Inflammatory macrophage treated with lipopolysaccharide for 1 hour (primary cell): ENCODE results near the gene TRABD2B.

Experiments
- DNase-seq, 2 donors: peaks; one replicate each; pipeline ENCODE4 v3.0.0-alpha.2; 2020 to 2022

Gene TRABD2B

DNA sequence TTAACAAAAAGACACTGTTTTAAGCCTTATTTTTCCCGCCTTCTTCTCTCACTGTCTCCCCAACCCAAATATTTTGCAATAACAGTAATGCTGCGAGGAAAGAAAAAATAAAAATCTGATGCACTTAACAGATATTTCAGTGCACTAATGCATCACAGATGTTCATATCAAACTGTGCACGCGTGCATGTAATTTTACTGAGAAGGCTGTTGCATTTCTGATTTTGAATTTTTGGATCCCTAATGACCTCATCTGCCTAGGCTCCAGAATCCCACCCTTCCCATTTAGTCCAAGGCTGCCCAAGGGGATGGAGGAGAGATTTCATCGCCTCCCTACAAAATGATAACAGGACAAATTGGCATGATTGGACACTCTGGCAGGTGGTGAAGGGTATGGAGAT, 5.5 kb downstream of the TRABD2B start:
- DNase-seq: no peak

DNA sequence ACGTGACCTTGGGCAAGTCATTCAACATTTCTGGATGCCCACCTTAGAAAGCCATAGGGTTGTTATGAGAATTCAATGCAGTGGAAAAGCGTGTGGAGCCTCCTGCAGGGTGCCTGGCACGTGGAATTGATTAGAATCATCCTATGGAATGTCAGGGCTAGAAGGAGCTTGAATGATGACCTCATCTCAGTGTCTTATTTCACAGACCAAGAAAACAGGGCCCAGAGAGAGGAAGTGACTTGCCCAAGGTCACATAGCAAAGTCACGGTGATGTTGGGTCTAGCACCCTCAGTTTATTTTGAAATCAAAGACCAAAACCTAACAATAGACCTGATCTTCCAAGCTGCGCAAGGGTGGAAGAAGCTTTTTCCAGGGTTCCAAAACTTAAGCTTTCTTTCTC, 6.0 kb downstream of the TRABD2B start:
- no peak for DNase-seq

DNA sequence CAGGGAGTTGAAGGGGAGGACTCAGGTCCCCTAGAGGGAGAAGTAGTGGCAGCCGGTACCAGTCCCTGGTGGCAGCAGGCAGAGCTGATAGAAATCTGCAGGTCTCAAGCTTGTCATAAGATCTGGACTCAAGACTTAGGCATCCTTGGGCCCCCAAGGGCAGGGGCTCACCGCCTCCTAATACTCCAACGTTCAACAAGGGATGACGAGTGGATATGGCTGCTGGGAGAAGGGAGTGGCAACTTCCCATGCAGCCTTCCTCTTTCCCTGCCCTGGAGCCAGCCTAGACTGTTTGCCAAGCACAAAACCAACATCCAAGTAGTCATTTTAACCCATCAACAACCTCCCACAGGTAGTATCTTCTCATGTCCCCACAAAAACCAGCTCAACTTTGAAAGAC, 6.9 kb downstream of the TRABD2B start:
- no peak for DNase-seq

DNA sequence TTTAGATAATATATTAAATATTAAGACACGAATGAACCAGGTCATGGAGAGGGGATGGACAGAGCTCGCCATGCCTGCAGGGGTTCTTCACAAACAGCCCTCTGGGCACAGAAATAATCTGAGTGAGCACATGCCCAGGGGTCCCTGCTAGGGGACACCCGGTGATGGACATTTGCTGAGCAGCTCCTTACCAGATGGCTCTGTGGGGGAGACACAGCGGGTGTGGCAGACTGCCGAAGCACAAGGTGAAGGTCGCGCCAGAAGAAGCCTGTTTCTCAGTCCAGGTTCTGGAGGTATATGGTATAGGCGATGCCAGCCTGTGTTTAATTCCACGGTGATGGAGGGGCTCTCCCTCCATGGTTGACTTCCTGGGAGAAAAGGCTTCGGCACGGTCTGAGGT, 9.6 kb downstream of the TRABD2B start:
- no peak for DNase-seq

DNA sequence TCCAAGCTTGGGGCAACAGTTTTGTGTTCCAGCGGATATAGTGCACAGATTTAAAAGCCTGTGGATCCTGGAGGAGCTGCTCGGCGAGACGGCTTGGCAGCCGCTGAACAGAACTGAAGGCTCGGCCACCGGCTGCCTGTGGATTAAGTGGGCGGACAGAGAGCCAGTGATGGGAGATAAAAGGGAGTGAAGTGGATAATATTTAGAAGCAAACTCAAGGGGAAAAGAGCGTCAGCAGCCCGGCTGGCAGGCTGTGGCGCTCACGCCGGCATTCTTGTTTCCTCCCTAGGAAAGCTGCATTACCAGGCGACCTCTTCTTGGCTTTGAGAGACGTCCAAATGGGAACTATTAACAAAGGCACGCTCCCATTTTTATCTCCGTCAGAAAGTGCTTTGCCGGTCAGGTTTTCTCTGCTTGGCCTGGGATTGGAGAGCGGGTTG, 10.4 kb downstream of the TRABD2B start:
- DNase-seq: no peak

DNA sequence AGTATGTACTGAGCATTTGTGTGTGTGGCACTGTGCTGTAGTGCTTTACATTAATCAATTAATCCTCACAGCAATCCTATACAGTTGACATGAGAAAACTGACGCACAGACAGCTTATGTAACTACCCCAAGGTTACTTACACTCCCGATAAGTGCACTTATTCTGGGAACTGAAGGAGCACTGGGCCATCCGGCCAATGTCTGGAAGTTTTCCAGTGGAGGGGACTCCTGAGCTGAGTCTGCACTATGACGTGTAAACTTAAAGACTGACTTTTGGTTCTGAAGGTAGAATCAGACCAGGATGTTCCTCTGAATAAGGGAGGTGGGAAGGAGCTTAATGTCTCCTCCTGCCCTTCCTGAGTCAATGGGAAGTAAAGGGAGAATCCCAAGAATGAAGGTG, 12.2 kb downstream of the TRABD2B start:
- DNase-seq: no peak

DNA sequence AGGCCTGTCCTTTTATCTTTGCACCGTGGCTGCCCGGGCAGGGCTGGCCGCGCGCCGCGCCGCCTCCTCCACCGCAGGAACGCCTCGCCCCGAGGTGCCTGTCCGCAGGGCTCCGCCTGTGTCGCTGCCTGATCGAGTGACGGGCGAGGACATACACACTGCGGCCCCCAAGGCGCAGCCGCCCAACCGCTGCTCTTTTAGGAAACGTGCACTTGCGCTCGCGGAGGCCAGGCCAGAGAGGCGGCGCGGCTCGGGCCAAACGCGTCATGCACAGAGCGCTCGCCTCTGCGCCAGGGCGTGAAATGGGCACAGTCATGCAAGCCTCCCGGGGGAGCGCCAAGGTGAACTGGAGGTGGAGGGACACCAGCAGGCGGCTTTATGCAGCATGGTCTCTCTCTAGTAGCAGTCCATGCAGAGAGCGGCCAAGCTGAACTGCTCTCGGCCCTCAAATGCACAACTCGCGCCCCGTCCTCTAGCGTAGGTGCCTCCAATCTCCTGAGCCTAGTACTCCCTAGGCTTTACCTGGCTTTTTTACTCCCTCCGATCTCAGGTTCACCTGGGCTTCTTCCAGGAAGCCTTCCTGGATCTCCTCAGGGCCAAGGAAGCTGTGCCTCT, 12.9 kb downstream of the TRABD2B start:
- DNase-seq: no peak

DNA sequence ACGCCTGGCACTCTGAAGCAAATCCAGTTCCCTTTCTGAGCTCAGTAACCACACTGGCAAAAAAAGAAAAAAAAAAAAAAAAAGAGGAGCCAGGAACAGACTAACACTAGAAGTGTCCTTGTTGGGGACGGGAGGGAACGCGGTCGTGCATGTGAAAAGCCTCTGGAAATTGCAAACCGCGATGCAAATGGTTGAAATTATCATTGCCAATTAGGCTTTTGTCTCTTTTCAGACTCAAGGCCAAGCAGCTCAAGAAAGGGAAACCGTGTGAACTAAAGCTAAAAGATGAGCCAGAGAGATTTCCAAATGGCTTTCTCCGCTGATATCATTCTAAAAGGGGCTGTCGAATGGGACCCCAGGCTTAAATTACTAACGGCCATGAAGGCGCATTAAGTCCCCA, 13.5 kb downstream of the TRABD2B start:
- no peak for DNase-seq

DNA sequence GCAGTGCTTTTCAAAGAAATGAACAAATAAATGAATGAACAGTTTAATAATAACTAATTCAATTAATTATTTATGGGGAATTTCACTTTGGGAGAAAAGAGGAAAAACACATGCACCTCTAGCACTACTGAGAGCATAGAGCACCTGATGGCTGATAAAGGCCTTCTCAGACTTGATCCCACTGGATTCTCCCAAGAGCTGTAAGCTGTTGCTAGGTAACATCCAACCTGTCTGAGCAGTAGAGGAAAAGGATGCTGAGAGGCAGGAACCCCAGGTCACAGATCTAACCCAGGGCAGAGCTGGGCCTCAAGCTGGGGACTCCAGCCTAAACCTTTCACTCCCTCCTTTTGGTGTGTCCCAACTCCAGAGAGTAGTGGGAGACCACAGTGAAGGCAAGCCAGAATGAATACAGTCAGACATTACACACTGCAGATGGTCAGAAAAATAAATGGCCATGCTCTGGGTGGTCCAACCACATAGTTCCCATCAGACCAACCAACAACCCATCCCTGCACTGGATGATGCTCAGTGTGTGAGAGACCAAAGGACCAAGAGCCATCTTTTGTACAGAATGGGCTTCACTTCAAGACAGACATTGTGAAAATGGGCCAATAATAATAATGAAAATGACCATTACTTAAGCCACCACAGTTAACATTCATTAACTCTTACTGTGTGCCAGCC, 15.4 kb downstream of the TRABD2B start:
- no peak for DNase-seq

DNA sequence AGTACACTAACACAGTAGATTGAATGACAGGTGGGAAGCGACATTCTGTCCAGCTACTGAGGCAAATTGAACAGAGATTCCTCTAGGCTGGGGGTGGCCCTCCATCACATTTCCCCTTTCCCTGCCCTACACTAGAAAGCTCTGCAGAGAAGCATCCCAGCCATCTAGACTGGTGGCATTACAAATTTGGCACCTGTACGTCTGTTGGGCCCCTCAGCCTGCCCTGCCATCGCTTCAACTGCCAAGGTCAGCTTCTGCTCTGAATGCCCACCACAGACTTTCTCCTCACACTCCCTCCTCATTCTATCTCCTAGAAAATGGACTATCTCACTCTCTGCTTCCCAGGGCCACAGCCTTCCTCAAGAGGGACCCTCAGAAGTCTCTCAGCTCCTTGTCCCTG, 16.7 kb downstream of the TRABD2B start:
- no peak for DNase-seq

DNA sequence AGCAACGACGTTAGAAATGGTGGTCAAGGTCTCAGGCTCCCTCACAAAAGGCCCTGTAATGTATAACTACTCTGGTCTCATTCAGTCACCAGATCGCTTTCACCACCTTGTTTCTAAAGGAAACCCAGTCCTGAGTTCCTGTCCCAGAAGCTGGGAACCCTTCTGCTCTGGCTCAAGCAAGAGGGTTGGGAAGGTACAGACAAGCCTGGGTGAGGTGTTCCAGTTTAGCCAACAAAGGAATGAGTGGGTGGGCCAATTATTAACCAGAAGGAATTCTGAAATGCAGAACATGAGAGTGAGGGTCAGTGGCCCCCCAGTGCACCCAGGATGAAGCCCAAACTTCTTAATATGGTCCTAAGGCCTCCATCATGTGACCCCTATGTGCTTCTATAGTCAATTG, 17.5 kb downstream of the TRABD2B start:
- no peak for DNase-seq

DNA sequence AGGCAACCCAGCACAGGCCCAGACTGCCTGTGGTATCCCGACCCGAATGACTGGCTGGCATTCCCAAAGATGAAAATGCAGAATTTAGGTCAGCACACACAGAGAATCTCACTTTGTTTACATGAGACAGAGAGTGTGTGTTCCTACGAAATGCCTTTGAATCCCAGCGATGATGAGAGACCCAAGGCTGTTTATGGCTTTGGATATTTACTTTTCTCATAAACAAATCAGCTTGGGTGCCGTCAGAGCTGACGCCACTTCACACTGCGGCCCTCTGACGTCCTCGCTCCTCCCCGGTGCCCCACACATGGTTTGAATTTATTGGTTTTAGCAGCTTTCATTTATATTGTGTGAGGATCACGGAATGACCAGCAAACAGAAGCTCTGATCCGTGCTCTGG, 18.7 kb downstream of the TRABD2B start:
- no peak for DNase-seq

DNA sequence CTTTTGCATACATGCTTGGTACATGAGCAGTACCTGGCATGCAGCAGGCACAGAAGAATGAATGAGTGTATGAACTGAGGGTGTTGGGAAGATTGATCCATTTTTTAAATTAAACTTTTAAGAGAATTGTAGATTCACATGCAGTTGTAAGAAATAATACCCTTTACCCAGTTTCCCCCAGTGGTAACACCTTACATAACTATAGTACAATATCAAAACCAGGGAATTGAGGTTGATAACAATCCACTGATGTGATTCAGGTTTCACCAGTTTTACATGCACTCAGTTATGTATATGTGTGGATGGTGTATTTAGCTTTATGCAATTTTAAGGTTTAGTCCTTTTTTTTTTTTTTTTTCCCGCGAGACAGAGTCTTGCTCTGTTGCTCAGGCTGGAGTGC, 20.5 kb downstream of the TRABD2B start:
- no peak for DNase-seq

DNA sequence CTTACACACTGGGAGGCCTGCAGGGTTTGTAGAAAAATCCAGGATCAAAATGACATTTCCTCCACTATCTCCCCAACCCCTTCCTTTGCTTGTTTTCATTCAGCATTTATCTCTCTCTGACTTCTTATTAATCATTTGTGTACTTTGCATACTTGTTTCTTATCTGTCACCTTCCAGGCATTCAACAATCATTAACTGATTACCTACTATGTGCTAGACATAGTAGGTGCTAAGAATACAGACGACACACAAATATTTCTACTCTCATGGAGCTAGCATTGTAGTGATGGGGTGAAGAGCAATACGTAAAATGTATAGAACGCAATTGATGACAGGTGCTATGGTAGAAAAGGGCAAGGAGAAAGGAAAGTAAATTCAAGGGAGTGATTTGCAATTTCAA, 20.9 kb downstream of the TRABD2B start:
- no peak for DNase-seq

DNA sequence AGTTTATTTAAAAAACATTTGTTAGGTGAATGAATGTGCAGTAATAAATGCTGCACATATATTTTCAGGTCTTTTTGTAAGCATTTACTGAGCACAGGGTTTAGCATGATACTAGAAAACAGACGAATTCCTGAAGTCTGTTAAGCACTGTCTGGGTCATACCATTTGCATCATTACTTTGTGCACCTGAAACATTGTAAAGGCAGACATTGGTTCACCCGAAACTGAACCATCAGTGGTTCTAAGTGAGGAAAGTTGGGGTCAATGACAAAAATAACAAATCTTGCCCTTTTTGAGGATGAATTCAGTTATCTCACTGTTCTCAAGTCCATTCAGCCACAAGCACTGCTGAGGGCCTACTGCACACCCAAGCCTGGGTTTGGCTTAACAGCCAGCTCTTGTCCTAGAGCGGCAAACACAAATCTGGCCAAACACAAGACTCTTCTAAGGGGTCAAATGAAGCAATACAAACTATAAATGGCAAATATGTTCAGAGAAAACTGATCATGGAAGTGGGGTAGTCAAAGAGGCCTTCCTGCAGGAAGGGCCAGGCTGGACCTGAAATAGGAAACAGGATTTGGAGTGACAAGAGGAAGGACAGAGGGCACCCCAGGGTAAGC, 21.8 kb downstream of the TRABD2B start:
- DNase-seq: no peak

DNA sequence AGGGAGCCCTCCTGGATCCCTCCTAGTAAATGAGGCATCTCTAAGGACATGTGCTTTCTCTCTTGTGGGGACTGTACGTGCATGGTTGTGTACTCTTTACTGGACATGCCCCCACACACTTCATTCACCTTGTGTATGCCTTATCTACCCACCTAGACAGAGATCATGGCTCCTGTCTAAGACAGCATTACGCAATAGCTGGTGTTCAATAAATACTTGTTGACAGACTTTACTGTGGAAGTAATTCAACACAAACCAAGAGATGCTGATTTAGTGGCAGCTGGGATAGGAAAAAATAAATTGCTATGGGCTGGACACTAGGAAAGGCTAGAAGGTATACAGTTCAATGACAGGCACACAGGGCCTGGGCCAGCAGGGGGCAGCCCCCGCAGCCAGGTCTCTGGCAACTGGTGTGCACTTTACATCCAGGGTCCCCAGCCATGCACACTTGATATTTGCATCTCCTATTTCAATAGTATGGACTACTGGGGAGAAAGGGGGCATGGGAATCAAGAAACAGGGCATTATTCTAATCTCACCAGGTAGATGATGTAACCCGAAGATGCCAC, 24.2 kb downstream of the TRABD2B start:
- no peak for DNase-seq

DNA sequence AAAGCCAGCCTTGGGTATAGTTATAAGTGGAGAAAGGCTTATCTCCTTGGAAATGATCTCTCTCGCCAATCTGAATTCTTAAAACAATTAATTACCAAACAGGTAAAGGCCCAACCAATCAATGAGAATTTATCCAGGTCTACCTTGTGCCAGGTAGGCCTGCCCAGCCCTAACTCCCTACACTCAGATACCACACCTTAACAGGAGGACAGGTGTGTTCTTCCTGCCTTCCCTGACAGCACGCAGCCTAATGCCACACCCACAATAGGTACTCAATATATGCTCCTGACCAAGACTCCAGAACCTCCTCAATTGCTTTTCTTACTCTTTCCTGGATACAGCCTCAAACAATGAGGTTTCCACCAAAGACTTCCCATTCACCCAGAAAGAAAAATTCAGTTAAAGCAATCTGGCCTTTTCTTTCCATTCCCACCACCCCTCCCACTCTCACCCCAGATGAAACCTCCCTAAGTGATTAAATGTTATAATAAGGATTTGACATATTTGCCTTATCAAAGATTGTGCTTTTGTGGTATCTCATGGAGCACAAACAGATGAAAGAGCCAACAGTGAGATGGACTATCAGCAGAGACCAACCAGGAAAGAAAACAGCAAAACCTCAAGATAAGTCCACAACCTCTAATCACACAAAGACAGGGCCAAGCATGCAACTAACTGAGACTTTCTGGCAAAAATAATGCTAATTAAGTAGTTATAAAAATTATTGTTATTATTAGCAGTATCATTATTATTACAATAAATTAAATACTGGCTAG, 25.6 kb downstream of the TRABD2B start:
- no peak for DNase-seq

DNA sequence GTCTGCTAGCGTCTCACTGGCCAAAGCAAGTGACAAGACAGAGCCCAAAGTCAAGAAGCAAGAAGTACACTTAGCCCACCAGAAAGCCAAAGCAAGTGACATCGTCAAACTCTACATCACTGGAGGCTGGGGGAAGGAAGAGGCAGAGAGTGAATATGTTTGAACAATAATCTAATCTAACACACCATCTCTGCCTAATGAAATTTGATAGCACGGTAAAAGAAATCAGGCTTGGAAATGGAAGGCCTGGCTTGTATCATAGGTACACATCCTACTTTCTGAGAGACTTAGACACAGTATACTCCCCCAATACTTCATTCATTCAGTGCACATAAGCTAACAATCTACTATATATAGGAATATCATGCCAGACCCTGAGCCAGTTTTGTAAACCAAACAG, 26.3 kb downstream of the TRABD2B start:
- DNase-seq: no peak

DNA sequence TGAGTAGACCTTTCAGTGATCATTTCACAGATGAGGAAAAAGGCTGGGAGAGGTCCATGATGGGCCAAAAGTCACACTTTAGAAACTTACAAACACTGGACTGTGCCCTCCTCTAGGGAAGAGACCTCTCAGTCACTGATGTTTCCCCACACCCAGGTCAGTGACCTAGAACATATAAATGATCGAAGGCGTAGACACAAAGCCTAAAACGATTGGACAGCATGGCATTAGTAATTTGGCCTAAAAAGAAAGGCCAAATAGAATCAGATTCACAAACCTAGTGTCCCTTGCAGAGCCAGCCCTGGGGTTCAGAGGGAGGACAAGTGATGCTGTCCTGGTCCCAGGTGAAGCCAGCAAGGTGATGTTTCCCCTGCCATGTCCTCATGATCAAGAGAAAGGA, 27.7 kb downstream of the TRABD2B start:
- DNase-seq: no peak

DNA sequence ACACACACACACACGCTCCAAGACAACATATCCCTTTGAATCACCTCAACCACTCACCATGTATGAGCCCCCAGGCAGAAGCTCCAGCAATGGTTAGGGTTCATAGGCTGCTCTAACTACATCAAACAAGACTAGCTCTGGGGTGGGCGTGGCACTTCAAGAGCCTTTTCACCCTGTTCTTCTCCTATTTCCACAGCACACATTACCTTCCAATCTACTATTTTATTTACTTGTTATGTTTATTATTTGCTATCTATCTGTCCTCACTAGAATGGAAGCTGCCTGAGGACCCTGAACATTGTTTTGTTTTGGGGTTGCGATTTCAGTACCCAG, 28.7 kb downstream of the TRABD2B start:
- no peak for DNase-seq

DNA sequence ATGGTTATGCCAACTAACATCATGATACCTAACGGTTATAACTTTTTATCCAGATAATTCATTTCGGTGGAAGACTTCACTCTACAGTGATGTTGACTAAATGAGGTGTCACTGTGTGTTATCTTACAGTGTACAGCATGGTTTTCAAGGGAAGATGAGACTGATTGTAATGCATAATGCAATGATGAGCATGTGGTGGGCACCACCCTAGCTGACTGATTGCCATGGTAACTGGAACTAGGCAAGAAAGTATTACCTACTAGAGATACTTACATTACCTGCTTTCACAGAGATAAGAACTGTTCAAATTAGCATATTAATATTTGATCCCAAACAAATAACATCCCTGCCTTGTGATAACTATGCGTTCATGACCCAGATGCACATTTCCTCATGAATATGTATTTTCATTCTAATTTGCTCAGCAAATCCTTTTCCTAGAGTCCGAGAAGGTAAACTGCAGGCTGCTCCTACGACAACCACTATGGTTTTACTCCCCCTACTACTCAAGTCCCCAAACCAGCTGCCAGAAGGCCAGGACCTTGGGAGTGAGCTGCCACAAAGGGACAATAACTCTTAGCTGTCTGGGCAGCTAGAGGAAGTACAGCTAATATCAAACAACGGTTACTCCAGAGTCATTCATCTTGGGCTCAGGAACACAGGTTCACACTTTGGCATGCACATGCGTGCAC, 29.2 kb downstream of the TRABD2B start:
- no peak for DNase-seq

DNA sequence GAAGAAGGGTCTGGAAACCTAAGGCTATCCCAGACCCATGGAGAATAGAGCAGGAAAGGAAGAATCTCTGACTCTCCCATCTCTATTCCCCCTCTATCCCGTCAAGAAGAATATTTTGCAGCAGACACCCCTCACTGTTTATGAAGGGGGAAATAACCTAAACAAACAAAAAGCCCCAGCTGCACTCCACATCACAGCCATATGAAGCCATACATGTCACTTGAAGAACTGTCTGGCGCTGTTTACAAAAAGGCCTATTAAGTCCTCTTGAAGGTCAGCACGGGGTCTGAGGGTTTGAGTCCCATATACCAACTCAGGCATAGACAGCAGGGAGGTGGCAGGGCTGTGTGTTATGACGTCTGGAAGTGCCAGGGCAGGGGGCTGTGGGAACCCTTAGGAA, 31.4 kb downstream of the TRABD2B start:
- no peak for DNase-seq

DNA sequence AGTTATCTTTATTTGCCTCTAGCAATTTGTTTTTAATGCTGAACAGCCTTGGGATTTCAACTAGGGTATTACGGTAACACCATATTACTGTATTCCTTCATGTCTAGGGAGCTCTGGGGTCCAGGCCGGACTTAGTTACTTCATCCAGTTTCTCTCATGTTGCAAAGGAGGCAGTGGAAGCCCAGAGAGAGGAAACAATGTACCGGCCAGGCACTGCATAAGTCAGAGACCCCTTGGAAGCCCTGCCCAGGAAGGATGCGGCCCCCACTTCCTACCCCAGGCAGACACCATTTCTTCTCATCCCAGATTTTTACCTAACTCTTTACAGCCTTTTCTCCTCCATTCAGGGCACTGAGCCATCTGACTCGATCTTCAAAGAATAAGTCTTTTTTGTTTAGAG, 32.5 kb downstream of the TRABD2B start:
- DNase-seq: no peak
